Activated CD8-positive, alpha-beta memory T cell treated with anti-CD3 and anti-CD28 coated beads for 36 hours (primary cell): ENCODE data around the gene ZSCAN12. TPM values are rescaled to one million over a fixed set of nuclear protein-coding genes. Genes with fewer than 3 reads are reported as not detected.
"Not testable (repeated sequence)": the region's sequence is repeated elsewhere in the genome, so short reads cannot be mapped to it uniquely, and the experiment has no call there.

Experiments
- CTCF ChIA-PET: fragments of 350-600 bp; sonication (Branson Sonifier 250); formaldehyde crosslinking; loops from one replicate; lab custom pipeline; 2021; ENCODE audit warnings: antibody characterized with exemption; lab: Charles Lee
- POLR2A ChIA-PET: fragments of 350-600 bp; sonication (Branson Sonifier 250); formaldehyde crosslinking; loops from one replicate; lab custom pipeline; 2021; ENCODE audit warnings: antibody characterized with exemption; lab: Charles Lee
- total RNA-seq, 2 experiments: library from RNA; stranded (reverse); gene quantifications; one replicate each; pipeline ENCODE4 v1.2.3, GENCODE V29; 2021

ZSCAN12 gene
- total RNA-seq, 2 experiments from 2014 or later, result 5.0 to 5.3 TPM

DNA sequence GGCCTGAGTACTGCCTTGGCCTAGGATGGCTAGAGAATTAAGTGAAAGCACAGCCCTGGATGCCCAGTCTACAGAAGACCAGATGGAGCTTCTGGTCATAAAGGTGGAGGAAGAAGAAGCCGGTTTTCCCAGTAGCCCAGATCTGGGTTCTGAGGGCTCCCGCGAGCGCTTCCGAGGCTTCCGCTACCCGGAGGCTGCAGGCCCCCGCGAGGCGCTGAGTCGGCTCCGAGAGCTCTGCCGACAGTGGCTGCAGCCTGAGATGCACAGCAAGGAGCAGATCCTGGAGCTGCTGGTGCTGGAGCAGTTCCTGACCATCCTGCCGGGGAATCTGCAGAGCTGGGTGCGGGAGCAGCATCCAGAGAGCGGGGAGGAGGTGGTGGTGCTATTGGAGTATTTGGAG lies 40.0 kb downstream of the ZSCAN12 start:
- CTCF ChIA-PET, POLR2A ChIA-PET: not testable (repeated sequence)

DNA sequence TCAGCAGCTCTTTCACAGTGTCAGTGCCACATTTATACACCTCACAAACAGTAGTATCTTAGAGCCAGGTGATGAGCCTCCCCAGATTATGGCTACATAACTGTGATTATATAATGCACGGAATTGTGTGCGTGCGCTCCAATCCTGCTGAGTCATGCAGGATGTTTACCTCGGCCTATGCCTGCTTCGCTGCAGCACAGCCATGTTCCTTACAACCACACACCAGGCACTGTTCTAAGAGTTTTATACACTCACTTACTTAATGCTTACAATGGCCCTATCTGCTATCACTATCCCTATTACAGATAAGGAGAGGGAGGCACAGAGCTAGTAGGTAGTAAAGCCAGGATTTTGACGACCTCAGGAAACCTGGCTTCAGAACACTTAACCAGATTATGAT lies 42.5 kb downstream of the ZSCAN12 start:
- POLR2A ChIA-PET, result no interaction called here
- CTCF ChIA-PET, result interaction anchor here (2.0 kb wide), 1 partner anchor 76 kb away, joined by 8 read pairs; the partner anchor contains the start of gene PGBD1

DNA sequence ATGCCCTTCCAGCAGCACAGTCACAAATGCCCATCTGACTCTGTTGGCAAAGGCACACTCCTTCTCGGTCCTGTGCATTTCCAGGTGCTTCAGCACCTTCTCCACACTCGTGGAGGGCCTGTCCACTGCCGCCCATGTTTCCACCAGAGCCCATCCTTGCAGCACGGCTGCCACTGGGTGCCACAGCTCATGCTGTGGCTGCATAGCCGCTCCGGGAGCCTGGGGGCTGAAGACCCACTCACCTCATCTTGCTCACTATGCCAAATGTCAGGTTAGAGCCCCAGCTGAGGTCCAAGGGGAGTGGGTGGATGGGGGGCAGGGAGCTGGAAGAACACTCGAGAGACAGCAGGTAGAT lies 42.9 kb downstream of the ZSCAN12 start:
- CTCF ChIA-PET, result interaction anchor here (1.0 to 2.0 kb wide), 8 partner anchors 19 to 279 kb away, joined by 4 to 12 read pairs (median 5); partner anchors contain the start of genes PGBD1, ZKSCAN8 and ZSCAN26
- POLR2A ChIA-PET, result interaction anchor here (0.6 to 0.7 kb wide), 2 partner anchors 132 to 463 kb away, joined by 4 to 5 read pairs; no protein-coding TSS in a partner anchor

DNA sequence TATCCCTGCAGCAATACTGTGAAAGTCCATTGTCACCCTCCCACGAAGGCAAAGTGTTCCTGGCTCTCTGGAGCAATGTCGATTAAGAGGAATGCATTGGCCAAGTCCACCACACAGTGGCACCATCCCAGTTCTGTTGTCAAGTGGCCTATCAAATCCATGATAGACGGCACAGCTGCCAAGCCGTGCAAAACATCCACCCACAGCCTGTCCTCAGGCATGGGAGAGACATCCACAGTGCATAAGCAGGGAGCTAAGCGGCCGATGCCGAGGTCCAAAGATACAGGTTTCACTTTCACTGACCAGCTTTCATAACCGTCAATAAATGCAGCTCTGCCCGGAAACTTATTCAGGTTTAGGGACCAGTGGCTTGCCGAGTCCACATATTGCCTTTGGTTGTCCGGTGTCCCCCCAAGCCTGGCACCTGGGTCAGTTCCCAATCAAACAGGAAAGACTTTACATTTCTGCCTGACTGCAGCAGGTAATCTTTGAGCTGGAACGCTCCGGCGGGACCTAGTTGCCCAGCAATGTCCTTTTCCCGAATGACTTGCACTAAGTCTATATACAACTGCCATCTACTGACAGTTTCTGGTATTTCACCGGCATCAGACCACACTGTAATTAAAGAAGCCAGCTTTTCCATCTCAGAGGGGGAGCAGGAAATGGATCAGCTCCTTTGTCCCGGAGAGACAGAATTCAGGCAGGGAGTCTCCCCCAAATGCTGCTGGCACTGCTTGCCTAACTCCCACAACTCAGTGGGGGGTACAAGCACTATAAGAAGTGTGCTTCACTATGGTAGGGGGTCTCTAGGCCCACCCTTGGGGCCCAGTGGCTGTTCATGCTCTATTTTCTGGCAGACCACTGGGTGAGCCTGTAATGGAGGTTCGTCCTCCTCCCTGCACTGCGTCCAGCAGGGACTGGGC lies 43.5 kb downstream of the ZSCAN12 start:
- ChIA-PET CTCF (interaction anchor here (1.0 to 2.0 kb wide), 9 partner anchors 19 to 278 kb away, joined by 3 to 12 read pairs (median 5); partner anchors contain the start of genes PGBD1, ZKSCAN8 and ZSCAN26), POLR2A (interaction anchor here (0.6 to 0.7 kb wide), 3 partner anchors 89 to 462 kb away, joined by 3 to 5 read pairs (median 4); partner anchors contain the start of gene ZSCAN26)

DNA sequence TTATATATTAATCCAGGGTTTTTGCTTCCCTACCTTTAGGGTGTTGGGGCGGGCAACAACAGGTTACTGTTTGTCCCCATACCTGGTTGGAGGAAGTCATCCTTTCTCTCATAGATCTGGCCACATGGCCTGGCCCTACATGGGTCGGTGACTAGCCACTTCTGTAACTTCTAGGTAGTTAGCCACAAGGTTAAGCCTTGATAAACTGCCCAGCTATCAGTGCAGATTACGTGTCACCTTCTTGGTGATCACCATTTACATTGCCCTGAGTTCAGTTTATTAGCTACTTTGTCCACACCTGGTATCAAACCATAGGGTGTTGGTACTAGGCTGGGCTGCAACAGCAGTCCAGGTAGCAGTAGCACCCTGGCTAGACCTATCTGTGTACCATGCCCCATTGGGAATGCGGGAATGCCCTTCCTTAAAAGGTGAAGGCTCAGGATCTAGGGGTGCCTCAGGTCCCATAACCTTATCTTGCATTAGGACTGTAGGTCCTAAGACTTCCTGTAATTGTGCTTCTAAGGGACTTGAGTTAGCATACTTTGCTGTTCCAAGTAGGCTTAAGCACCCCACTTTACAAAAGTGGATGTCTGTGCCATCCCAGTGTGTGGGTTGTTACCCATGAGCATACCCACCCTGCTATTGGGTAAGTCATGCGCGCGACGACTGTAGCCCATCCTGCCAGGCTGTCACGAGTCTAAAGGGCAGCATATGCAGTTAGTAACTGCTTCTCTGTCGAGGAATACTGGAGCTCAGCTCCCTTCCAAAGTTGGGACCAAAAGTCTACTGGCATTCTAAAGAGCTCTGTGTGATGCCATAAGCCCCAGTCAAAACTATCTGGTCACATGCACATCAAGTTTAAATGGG lies 44.6 kb downstream of the ZSCAN12 start:
- POLR2A ChIA-PET, result no interaction called here
- CTCF ChIA-PET, result interaction anchor here (1.2 to 2.0 kb wide), 5 partner anchors 17 to 229 kb away, joined by 5 to 12 read pairs (median 8); partner anchors contain the start of genes PGBD1, ZKSCAN8 and ZSCAN26

DNA sequence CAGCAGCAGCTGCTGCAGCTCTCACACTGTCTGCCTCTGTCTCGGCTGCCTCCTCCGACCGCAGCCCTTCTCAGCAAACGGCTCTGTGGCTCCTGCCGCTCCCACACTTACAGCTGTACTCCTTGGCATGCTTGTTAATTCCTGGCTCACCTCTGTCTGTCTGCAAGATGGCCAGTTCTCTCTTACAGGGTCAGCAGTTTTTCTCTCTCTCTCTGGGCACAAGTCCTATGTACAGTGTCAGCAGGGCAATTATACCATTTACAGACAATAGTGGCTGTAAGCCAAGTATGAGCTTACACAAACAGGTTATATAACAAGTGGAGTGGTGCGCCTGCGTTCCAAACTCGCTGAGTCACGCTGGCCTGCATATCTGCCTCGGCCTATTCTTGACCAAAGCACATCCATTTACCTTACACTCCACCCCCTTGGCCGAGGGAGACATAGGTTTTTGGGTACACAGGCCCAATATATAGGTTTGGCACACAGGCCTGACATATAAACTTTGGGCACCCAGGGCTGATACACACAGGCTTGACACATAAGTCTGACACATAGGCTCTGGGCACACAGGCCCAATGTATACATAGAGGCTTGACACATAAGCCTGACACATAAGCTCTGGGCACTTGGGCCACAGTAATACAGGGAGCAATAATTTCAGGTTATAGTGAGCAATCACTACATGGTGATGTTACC lies 45.4 kb downstream of the ZSCAN12 start:
- POLR2A ChIA-PET, result no interaction called here

DNA sequence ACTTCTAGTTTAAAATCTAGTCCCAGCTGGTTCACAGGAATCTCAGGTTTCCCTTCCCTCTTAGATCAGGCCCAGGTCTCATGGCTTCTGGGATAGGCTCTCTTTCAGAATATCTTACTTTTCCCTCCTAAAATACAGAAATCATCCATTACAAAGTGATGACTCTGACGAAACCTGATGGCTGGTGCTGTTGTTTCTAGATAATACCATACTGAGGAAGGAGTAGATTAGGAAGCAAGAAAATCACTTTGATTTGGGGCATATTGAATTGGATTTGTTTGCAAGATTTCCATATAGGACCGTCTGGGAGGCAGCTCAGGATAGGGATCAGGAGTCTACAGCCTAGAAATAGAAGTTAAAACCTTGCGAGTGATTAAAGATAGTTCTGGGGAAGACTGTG lies 46.2 kb downstream of the ZSCAN12 start:
- ChIA-PET CTCF (no interaction called here), POLR2A (no interaction called here)

More for the DNA sequence above, 45.4 kb downstream of the ZSCAN12 start:
- CTCF ChIA-PET, result no interaction called here

DNA sequence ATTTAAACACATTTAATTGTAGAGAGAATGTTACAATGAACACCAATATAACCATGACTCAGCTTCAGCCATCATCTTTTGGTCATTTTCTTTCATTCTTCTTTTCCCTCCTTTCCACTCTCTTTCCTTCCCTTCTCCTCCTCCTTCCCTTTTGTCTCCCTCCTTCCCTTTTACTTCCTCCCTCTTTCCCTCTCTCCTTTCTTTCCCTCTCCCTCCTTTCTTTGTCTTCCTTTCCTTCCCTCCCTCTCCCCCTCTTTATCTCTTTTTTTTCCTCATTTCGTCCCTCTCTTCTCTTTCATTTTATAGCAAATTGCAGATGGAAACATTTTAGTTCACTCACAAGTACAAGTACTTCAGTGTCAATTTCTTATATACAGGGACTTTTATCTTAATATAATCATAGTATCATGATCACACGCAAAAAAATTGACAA lies 48.0 kb downstream of the ZSCAN12 start:
- POLR2A ChIA-PET, result no interaction called here
- CTCF ChIA-PET, result interaction anchor here (0.8 kb wide), 1 partner anchor 13 kb away, joined by 4 read pairs; no protein-coding TSS in a partner anchor

DNA sequence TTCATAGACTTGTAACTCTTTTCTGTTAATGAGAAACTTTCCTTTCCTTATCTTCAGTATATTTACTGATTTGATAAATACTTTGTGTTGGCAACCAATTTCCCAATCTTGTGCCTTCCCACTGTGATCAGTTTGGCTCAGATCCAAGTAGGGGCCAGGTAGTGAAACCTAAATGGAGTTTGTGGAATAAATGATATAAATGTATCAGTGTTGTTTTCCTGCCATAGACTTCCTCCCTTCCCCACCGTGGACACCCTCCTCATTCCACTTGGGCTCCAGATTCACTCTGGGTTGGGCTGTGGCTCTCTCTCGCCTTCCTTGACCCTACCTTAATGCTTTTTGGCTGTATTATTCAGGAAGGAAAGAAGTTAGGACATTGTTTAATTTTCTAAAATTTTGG lies 48.5 kb downstream of the ZSCAN12 start:
- ChIA-PET CTCF (no interaction called here), POLR2A (no interaction called here)

DNA sequence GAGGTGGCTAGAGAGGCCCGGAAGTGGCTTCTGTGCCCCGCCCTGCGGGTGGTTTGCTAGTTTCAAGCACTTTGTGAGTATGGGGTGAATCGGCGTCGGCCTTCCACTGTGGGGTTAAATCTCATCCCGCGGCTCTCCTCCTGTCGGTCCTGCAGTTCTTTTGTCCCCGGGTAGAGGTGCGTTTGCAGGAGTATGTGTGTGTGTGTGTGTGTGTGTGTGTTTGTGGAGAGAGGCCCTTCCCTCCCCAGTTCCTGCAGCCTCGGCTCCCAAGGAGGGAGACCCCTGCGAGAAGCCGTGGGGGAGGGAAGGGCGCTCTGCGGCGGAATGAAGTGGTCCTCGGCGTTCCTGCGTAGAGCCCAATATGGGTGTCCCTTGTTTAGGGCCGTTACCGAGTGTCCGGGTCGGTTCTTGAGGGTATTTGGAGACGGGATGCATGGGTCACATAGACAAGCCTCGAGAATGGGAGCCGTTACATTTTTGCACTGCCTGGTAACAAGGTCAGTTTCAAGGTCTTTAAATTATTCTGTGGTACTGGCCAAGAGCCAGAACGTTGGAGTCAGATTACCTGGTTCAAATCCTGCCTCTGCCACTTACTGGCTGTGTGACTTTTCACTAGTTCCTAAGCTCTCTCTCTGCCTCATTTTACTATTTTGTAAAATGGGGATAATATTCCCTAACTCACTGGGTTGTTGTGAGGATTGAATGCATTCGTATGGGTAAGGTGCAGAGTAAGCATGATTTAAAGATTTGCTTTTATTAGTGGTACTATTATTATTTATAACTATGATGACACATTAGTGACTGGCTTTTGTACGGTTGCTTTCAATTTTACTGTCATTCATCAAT lies 49.4 kb downstream of the ZSCAN12 start, which contains the start of gene ZKSCAN3:
Gene ZKSCAN3 (plus strand): TSS at position 56 of the 846 bp plus-strand sequence. CDS start 9,640 bp downstream, outside the sequence.
- POLR2A ChIA-PET, result interaction anchor here (0.6 kb wide), 1 partner anchor 83 kb away, joined by 3 read pairs; the partner anchor contains the start of gene ZSCAN26
- CTCF ChIA-PET, result no interaction called here

DNA sequence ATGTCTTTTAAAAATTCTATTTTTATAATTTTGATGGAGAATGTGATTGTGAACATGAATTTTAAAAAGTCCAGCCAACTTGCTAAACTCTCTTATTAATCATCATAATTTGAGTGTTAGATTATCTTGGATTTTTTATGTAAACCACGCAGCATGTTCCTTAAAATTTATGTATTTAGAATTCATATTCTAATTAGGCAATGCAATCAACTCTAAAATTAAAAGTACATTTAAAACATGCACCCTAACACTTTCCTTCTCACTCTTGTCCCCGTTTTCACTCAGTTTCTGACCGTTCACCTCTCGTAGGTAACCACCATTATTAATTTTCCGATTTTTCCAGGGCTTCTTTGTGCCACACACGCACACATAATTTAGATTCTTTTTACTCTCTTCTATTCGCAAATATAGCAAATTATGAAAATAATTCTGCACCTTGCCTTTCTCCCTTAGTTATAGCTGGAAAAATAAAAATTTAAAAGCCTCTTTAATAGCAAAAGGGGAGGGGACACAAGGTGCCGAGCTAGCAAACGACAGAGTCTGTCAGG lies 50.1 kb downstream of the ZSCAN12 start:
- ChIA-PET POLR2A (interaction anchor here (0.6 kb wide), 1 partner anchor 82 kb away, joined by 3 read pairs; the partner anchor contains the start of gene ZSCAN26), CTCF (no interaction called here)

DNA sequence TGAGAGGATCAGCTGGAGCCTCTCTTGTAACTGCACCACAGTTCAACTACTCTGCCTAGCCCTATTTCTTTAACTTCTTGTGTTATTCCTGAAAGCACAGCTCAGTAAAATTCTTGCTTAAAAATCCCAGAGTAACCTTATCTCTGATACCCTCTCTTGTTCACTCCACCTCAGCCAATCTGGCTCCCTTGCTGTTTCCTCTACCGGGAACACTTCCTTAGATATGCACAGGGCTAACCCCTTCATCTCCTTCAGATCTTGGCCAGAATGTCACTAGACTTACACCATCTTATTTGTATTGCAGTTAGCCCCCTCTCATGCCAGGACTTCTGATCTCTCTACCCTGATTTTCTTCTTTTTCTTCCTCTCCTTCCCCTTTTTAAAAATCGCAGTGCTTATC lies 52.4 kb downstream of the ZSCAN12 start:
- ChIA-PET CTCF (no interaction called here), POLR2A (no interaction called here)

DNA sequence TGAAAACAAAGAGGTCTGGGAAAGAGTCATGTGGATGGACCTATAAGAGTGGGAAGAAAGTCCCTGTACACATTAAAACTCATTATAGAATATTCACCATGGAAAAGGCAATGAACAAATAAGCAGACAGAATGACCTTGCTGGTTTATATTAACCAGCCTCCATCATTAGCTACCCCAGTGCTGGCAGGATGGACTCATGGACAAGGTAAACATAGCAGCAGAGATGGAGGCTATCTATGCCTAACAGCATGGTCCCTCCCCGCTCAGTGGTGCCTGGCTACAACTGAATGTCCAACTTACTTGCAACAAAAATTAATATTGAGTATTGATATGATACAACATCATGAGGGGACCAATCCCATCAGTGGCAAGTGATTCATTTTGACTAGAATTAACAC lies 54.3 kb downstream of the ZSCAN12 start:
- ChIA-PET CTCF (interaction anchor here (0.7 kb wide), 2 partner anchors 13 to 204 kb away, joined by 4 read pairs; partner anchors contain the start of gene ZKSCAN8), POLR2A (no interaction called here)

DNA sequence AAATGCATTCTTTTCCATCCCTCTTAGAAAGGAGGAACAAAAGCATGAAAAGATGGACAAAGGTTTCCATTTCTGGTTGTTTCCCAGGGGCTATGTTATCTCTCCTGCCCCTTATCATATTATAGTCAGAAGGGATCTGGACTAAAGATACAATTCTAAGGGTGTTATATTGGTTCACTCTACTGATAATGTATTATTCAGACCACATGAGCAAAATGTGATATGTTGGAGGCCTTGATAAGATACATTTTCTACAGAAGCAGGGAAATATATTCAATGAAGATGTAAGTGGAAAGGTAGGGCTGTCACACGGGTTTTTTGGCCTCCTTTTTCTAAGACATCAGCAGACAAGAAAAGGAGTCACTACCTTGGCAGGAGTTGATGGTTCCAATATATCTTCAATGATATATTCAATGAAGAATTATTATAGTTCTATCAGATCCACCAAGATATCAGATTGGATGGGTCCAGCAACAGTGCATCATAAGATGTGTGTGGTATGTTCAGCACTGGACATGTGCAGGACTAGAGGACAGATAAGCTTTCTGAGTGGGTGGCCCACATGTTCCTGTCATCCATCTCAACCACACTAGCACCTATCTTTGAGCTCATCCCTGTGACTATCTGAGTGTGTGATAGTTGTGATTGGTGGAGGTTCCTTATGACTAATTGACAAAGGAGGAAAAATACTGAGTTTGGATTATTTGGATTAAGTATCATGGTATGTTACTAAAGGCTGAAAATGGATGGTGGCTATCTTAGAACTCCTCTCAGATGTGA lies 55.5 kb downstream of the ZSCAN12 start:
- CTCF ChIA-PET, result no interaction called here

DNA sequence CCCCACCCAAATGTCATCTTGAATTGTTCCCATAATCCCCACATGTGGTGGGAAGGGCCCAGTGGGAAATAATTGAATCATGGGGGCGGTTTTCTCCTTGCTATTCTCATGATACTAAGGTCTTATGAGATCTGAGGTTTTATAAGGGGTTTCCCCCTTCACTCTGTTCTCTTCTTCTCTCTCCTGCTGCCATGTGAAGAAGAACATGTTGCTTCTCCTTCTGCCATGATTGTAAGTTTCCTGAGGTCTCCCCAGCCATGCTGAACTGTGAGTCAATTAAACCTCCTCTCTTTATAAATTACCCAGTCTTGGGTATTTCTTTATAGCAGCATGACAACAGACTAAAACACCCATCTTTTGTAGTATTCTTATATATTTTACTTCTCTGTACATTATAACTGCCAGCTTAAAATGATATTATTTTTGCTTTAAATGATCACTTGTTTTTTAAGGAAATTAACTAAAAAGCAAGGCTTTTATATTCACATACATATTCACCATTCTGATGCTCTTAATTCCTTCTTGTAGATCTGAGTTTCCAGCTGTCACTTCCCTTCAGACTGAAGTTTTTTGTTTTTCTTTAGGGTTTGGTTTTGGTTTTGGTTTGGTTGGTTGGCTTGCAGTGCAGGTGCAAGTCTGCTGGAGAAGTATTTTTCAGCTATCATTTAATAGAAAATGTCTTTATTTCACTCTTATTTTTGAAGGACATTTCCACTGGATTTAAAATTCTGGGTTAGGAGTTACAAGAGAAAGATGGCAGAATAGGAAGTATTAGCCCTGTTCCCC lies 59.0 kb downstream of the ZSCAN12 start:
- POLR2A ChIA-PET, result no interaction called here
- CTCF ChIA-PET, result no interaction called here

More for the DNA sequence above, 55.5 kb downstream of the ZSCAN12 start:
- POLR2A ChIA-PET, result no interaction called here

DNA sequence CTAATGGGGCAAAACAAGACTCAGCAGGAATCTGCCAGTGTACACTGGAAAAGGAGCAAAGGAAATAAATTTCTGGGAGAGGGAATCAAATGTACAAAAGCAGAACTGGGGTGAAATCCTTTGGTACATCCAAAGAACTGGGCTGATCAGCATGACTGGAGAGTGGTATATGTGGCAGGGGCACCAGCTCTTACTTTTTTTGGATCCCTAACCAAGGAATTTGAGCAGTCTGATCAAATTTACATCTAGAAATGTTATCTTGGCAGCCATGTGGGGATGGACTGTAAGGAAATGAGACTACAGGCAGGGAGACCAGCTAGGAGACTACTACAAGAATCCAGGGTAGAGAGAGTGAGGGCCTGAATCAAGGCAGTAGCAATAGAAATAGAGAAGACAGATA lies 62.4 kb downstream of the ZSCAN12 start:
- ChIA-PET CTCF (interaction anchor here (1.6 kb wide), 1 partner anchor 19 kb away, joined by 5 read pairs; no protein-coding TSS in a partner anchor), POLR2A (interaction anchor here (0.5 to 0.9 kb wide), 2 partner anchors 195 to 261 kb away, joined by 3 to 7 read pairs; partner anchors contain the start of gene ZKSCAN8)
